ENCODE data around the gene DZANK1. TPM values are rescaled to one million over a fixed set of nuclear protein-coding genes. Genes with fewer than 3 reads are reported as not detected.

DZANK1 gene
- total RNA-seq, 3 donors from 2014 or later (not counting 1 experiment from before 2014, with no cell fraction given): 2.7 to 5.7 (median 3.7) TPM

- Mint-ChIP-seq H3K4me3 (no peak overlapping the region), H3K36me3 (peaks cover 6% of the 10 kb centered on the region), H3K27ac (no peak overlapping the region), H3K27me3 (ENCODE audit: low read depth in 2 of 2) (no peaks in the 10 kb centered on the region), H3K9me3 (no peaks in the 10 kb centered on the region), H3K4me1 (no peaks in the 10 kb centered on the region)
- WGBS (ENCODE audit: insufficient coverage): 94% methylated on average over 4 of the region's 4 CpGs
- Histone ChIP-seq H3K36me3 (ENCODE audit: control insufficient read depth, insufficient read depth, low read length) (peaks cover 49% of the 10 kb centered on the region), H3K4me3 (ENCODE audit: low read length) (no peak overlapping the region), H3K27ac (ENCODE audit: low read length) (no peak overlapping the region), H3K9me3 (ENCODE audit: control insufficient read depth, insufficient read depth, low read length) (no peaks in the 10 kb centered on the region), H3K27me3 (ENCODE audit: control insufficient read depth, insufficient read depth, low read length) (no peaks in the 10 kb centered on the region), H3K4me1 (ENCODE audit: control insufficient read depth, insufficient read depth, low read length) (no peaks in the 10 kb centered on the region)
- ATAC-seq (no peak), DNase-seq (no peak)
- TF ChIP-seq, protein P1, sequence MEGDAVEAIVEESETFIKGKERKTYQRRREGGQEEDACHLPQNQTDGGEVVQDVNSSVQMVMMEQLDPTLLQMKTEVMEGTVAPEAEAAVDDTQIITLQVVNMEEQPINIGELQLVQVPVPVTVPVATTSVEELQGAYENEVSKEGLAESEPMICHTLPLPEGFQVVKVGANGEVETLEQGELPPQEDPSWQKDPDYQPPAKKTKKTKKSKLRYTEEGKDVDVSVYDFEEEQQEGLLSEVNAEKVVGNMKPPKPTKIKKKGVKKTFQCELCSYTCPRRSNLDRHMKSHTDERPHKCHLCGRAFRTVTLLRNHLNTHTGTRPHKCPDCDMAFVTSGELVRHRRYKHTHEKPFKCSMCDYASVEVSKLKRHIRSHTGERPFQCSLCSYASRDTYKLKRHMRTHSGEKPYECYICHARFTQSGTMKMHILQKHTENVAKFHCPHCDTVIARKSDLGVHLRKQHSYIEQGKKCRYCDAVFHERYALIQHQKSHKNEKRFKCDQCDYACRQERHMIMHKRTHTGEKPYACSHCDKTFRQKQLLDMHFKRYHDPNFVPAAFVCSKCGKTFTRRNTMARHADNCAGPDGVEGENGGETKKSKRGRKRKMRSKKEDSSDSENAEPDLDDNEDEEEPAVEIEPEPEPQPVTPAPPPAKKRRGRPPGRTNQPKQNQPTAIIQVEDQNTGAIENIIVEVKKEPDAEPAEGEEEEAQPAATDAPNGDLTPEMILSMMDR (IDR thresholded peaks at IDR 0.05): no peak
- intact Hi-C loops (cut with micrococcal nuclease): no loop called here
Observed at GRCh38 chr20:18481596-18481995, 14.8 kb upstream of the DZANK1 start.

GRCh38 chr20:18477821-18478220 is 11.0 kb upstream of the DZANK1 start:
- H3K9me3 ChIP-seq (ENCODE audit: control insufficient read depth, insufficient read depth, low read length): no peaks in the 10 kb centered on the region
- intact Hi-C loops (cut with micrococcal nuclease): no loop called here
- ATAC-seq: no peak
- no peaks in the 10 kb centered on the region for H3K27me3 ChIP-seq (ENCODE audit: control insufficient read depth, insufficient read depth, low read length)
- no peak overlapping the region for H3K4me3 Mint-ChIP-seq
- H3K4me3 ChIP-seq (ENCODE audit: low read length): no peak overlapping the region
- no peak overlapping the region for H3K27ac ChIP-seq (ENCODE audit: low read length)
- no peak overlapping the region for H3K27ac Mint-ChIP-seq
- H3K4me1 ChIP-seq (ENCODE audit: control insufficient read depth, insufficient read depth, low read length): no peaks in the 10 kb centered on the region
- no peak for DNase-seq
- no peaks in the 10 kb centered on the region for H3K4me1 Mint-ChIP-seq
- peaks cover 28% of the 10 kb centered on the region for H3K36me3 Mint-ChIP-seq
- no peaks in the 10 kb centered on the region for H3K9me3 Mint-ChIP-seq
- WGBS (ENCODE audit: insufficient coverage): 100% methylated on average over 1 of the region's 1 CpG
- peaks cover 66% of the 10 kb centered on the region for H3K36me3 ChIP-seq (ENCODE audit: control insufficient read depth, insufficient read depth, low read length)
- TF ChIP-seq, protein P1 (IDR thresholded peaks at IDR 0.05): no peak
- H3K27me3 Mint-ChIP-seq (ENCODE audit: low read depth in 2 of 2): no peaks in the 10 kb centered on the region

- DNase-seq: no peak
Observed at GRCh38 chr20:18477218-18477617, 10.4 kb upstream of the DZANK1 start.

GRCh38 chr20:18466574-18466893 is 296 bp downstream of the DZANK1 start:
- 1% methylated on average over 15 of the region's 15 CpGs for WGBS (ENCODE audit: insufficient coverage)
- Histone ChIP-seq H3K4me1 (ENCODE audit: control insufficient read depth, insufficient read depth, low read length) (peaks cover 16% of the 10 kb centered on the region), H3K27ac (ENCODE audit: low read length) (peak overlapping the region; percentile 84), H3K27me3 (ENCODE audit: control insufficient read depth, insufficient read depth, low read length) (no peaks in the 10 kb centered on the region), H3K36me3 (ENCODE audit: control insufficient read depth, insufficient read depth, low read length) (peaks cover 5% of the 10 kb centered on the region), H3K4me3 (ENCODE audit: low read length) (peak overlapping the region; percentile 70), H3K9me3 (ENCODE audit: control insufficient read depth, insufficient read depth, low read length) (no peaks in the 10 kb centered on the region)
- intact Hi-C loops (cut with micrococcal nuclease): loop anchor here (2.0 to 5.0 kb wide), 3 partner anchors 121 to 959 kb away; partner anchors contain the start of gene DTD1
- Mint-ChIP-seq H3K4me3 (peak overlapping the region; percentile 97), H3K4me1 (peaks cover 21 to 28% of the 10 kb centered on the region in 2 donors), H3K27me3 (ENCODE audit: low read depth in 2 of 2) (no peaks in the 10 kb centered on the region), H3K9me3 (no peaks in the 10 kb centered on the region), H3K27ac (peak overlapping the region; percentile 95 to 97), H3K36me3 (no peaks in the 10 kb centered on the region)
- ATAC-seq (peak; percentile 26 to 44 (median 32)), DNase-seq (no peak)
- TF ChIP-seq, protein P1 (IDR thresholded peaks at IDR 0.05): no peak

More at GRCh38 chr20:18477218-18477617, 10.4 kb upstream of the DZANK1 start:
- no peaks in the 10 kb centered on the region for H3K9me3 ChIP-seq (ENCODE audit: control insufficient read depth, insufficient read depth, low read length)
- H3K4me1 ChIP-seq (ENCODE audit: control insufficient read depth, insufficient read depth, low read length): no peaks in the 10 kb centered on the region
- TF ChIP-seq, protein P1 (IDR thresholded peaks at IDR 0.05): no peak
- no peak for ATAC-seq
- Mint-ChIP-seq H3K4me3 (no peak overlapping the region), H3K36me3 (peaks cover 28% of the 10 kb centered on the region), H3K4me1 (no peaks in the 10 kb centered on the region), H3K27ac (no peak overlapping the region), H3K9me3 (no peaks in the 10 kb centered on the region), H3K27me3 (ENCODE audit: low read depth in 2 of 2) (no peaks in the 10 kb centered on the region)
- no peak overlapping the region for H3K27ac ChIP-seq (ENCODE audit: low read length)
- intact Hi-C loops (cut with micrococcal nuclease): no loop called here
- H3K4me3 ChIP-seq (ENCODE audit: low read length): no peak overlapping the region
- peaks cover 60% of the 10 kb centered on the region for H3K36me3 ChIP-seq (ENCODE audit: control insufficient read depth, insufficient read depth, low read length)
- 100% methylated on average over 1 of the region's 1 CpG for WGBS (ENCODE audit: insufficient coverage)
- H3K27me3 ChIP-seq (ENCODE audit: control insufficient read depth, insufficient read depth, low read length): no peaks in the 10 kb centered on the region

Measured in natural killer cell (primary cell).